Skeletal muscle cell (primary cell): ENCODE measurements around the gene ERGIC2.
"Not testable (repeated sequence)": the region's sequence is repeated elsewhere in the genome, so short reads cannot be mapped to it uniquely, and the experiment has no call there.

Experiments used
- DNase-seq: peaks from one replicate; pipeline ENCODE4 v3.0.0-alpha.2; 2010; ENCODE audit warnings: low read depth
- H3K4me3 ChIP-seq: 2 replicates; pipeline ENCODE4 v1.5.1; 2011; ENCODE audit warnings: low read depth, mild to moderate bottlenecking, control low read depth, low read length, moderate library complexity

ERGIC2 gene

DNA sequence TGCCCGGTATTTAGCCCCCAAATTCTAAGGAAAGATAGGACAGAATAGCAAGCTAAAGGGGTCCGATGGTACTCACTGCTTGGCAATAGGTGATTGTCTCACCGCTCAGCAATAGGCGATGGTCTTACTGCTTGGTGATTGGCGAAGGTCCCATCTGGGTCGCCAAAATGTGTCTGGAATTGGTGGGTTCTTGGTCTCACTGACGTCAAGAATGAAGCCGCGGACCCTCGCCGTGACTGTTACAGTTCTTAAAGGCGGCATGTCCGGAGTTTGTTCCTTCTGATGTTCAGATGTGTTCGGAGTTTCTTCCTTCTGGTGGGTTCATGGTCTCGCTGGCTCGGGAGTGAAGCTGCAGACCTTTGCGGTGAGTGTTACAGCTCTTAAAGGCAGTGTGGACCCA, 4.2 kb upstream of the ERGIC2 start:
- H3K4me3 ChIP-seq, DNase-seq: not testable (repeated sequence)

DNA sequence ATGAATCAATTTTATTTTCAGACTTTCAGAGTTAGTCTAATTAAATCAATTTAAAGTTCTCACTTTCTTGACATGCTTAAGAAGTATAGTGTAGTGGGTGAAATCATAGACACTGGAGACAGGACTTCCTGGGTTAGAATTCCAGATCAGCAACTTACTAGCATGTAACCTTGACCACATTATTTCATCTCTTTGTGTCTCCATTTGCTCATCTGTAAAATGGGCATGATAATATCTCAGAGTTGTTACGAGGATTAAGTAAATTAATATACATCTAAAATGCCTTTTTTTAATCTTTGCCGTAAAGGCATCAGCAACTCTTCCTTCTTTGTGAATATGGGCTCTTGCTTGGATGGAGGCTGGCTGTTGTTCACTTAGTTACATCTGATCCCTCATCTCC, 1.3 kb upstream of the ERGIC2 start:
- H3K4me3 ChIP-seq: no peak overlapping the region
- no peak for DNase-seq

DNA sequence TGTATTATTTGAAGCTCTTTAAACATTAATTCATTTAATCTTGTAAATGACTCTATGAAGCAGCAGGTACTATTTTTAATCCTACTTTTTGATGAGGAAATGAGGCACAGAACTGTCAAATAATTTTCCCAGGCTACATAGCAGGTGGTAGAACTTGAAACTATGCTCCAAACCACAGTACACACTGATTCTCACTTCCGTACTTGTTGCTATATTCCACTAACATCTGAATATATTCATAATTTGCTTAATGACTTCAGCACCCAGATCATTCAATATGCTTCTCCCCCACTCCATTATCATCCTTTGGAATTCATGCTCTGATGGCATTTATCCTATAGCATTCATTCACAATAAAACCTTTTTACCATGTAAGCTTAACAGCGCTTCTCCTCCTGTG, 4.9 kb downstream of the ERGIC2 start:
- DNase-seq: no peak
- no peak overlapping the region for H3K4me3 ChIP-seq

DNA sequence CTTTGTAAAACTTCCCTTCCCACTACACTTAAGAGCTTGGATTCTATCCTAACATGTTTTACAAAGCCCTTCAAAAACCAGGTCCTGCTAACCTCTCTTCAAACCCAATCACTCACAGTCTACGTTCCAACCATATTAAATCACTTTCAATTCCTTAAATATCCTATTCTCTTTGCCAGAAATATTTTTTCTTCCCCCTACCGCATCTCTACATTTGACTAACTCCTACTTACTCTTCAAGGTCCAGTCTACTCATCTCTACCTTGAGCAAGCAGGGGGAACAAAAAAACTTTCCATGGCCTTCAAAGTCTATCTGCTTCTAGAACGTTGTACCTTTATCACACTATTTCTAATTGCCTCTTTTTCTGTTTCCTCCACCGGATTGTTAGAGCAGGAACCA, 6.1 kb downstream of the ERGIC2 start:
- DNase-seq: no peak
- no peak overlapping the region for H3K4me3 ChIP-seq

DNA sequence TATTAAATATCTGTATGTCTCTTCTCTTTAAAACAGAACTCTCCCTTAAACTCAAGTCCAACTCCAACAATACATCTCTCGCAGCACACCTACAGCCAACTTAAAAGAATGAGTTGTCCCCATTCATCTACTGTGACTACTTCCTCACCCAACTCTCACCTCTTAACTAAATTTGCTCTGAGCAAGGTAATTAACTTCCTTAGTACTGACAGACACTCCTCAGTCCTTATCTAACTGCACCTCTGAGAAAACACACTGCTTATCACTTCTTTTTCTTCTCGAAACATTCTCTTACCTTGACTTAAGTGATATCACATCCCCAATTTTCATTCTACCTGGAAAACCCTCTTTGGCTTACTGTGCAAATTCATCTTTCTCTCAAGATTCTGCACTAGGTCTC, 7.0 kb downstream of the ERGIC2 start:
- H3K4me3 ChIP-seq: no peak overlapping the region

DNA sequence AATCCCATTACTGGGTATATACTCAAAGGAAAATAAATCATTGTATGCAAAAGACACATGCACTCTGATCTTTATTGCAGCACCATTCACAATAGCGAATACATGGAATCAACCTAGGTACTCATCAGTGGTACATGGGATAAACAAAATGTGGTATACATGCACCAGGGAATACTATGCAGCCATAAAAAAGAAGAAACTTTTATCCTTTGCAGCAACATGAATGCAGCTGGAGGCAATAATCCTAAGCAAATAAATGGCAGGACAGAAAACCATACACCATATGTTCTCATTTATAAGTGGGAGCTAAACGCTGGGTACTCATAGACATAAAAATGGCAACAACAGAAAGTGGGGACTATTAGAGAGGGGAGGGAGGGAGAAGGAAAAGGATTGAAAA, 15.9 kb downstream of the ERGIC2 start:
- DNase-seq: no peak
- no peak overlapping the region for H3K4me3 ChIP-seq

More for the DNA sequence above, 7.0 kb downstream of the ERGIC2 start:
- no peak for DNase-seq

DNA sequence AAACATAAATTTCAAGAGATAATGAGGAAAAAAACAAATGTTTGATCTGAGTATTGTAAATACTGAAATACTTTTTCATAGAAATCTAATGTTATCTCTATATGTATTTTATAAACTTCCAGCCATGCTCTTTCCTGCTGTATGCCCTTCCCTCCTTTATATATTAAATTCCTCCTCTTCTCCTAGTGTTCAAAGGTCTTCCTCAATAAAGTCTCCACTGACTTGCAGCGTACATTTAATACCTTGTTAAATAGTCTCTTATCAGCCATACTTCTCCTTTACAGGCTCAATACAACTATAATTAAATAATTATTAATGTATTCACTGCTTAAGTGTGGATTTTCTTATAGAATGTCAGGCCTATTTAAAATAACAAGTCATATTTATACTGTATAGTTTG, 26.0 kb downstream of the ERGIC2 start:
- H3K4me3 ChIP-seq: no peak overlapping the region
- DNase-seq: no peak

DNA sequence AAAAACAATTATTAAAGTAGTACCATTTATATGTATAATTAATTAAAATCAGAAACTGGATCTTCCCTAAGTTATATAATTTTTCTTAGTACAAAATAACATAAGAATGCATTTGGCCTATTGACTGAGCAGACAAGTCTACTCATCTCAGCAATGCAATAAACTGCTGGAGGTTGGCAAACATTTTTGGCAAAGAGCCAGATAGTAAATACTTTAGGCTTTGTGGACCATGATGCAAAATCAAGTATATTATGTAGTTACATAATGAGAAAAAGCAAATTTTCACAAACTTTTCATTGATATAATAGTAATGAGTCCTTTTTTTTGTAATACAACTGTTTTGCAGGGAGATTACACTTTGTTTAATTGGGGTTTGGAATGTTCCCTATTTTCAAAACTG, 30.9 kb downstream of the ERGIC2 start:
- peak; percentile 26 for DNase-seq

DNA sequence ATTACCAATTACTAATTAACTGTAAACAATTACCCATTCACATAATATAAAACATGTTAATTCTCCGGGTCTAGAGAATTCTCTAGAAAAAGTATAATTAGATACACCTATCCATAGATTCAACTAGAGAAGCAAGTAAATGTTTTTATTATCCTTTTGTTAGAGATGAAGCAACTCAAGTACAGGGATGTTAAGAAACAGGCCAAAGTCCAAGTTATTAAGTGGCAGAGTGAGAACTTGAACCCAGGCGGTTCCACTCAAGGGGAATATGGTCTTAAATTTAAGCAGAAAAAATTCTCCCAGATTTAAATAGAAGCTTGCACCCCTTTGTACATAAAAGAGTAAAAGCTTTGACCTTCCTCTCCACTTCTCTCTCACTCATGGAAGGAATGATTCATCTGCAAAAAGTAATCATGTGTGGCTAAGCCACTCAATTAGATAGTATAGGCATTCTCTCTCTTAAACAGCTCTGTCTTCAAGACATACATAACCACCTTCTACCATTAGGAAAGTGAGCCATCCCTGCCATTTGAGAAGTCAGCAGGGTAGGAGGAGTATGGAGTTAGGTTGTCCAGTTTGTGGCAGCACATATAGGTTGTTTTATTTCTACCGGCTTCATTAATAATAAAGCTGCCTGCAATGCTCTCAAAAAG, 34.1 kb downstream of the ERGIC2 start:
- no peak for DNase-seq
- no peak overlapping the region for H3K4me3 ChIP-seq

More for the DNA sequence above, 30.9 kb downstream of the ERGIC2 start:
- H3K4me3 ChIP-seq: no peak overlapping the region

DNA sequence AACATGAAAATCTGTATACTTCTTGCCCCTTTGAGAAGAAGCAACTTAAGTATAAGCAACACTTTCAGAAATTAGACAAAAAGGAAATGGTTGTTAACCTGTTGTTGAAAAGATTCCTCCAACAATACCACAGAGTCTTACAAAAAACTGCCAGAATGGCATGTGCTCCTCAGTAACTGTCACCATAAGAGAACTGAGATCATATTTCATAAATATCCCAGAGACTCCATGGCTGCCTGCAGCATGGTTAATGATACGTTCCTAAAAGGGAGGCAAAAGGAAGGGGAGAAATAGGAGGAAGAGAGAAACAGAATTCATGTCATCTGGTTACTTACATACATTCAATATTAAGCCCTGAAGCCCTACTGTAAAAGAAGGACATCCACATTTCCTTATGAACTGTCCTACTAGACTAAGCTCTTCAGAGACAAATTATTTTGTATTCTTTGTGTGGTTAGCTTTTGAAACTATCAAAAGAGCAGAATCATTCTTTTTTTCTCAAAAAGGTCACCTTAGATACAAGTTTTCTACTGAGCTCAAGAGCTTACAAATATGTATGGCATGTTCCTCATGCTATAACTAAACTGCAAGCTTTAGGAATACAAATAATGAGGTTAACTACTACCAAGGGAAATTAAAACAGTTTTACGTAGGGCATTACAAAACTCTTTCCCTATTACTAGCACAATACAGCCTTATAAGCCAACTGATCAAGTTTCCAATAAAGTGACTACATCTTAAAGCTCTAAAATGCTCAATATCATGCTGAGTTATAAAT, 37.8 kb downstream of the ERGIC2 start:
- no peak for DNase-seq
- H3K4me3 ChIP-seq: no peak overlapping the region

DNA sequence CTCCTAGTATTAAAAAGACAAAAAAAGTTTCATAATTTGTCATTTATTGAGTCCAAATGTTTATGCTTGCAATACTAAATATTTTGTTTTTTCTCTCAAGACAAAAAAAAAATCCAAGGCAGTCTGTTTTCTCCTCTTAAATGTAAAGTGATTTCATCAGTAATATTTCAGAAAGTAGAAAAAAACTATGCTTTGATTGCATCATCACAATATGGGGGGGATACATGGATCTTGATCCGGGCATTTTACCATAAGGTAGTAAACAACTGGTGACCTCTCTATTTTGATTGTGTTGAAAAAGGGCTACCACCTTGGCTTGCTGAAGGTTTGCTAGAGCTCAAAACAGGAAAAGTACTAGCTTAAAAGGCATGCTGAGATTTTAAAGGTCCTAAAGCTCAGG, 43.6 kb downstream of the ERGIC2 start:
- no peak overlapping the region for H3K4me3 ChIP-seq
- no peak for DNase-seq

DNA sequence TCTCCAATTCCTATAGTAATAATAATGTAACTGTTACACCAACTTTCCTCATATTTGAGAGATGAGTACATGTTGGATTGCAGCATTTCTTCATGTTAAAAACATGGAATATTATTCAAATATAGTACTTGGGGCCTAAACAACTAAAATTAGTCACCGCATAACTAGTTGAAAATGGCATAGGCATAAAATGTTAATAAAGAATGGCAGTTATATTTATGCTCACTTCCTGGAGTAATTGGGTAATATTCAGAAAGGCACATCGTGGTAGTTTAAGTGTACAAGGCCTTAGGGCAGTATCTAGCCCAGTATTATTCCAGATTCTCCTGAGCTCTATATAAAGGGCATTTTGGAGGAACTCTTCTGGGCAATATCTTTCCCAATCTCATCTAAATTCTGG, 46.0 kb downstream of the ERGIC2 start:
- DNase-seq: no peak
- no peak overlapping the region for H3K4me3 ChIP-seq

DNA sequence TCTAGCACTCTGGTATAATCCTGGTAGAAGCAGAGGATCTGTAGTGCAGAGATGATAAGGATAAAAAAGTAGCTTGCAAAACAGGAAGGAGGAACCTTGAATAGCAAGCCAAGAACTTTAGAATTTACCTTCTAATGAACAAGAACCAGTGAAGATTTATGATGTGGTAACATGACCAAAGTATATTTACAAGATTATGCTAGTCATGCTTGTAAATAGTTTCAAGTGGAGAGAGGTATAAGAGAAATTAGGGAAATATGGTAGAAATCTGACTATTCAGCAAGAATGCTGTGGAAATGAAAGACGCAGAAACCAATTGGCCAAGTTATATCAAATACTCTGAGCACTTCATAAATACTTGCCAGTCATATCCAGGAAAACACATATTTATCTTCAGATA, 47.8 kb downstream of the ERGIC2 start:
- DNase-seq: no peak
- H3K4me3 ChIP-seq: no peak overlapping the region

DNA sequence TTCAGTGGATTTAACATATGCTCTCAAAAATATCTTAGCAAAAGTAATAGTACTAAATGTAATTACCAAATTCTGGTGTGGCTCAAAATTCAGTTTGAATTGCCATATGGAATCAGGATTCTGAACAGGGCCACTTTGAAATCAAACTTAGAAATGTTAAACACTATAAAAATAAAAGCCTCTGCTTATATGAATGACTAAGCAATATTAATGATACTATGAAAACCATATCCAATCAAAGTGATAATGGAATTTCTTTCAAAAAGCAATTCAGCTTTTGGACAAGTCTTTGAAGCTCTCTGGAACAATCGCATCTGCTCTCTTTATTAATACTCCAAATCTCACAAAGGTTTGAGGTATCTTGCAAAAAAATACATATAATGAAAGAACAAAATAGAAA, 51.6 kb downstream of the ERGIC2 start:
- DNase-seq: no peak

DNA sequence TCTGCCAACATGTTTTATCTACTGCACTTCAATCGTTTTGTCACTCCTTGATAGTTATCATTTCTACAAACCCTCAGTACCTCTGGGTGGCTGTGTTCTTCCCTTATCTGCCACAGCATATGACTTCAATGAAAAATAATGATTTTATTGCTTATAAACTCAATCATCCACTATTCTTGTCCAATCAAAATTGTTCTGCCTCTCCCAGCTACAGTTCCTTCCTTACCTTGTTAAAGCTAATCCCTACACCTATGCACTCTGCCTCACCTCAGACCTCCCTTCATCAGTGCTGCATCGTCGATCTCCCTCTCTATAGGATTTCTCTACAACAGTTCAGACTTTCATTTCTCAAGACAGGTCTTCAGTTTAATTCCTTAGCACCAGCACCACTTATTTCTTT, 58.8 kb downstream of the ERGIC2 start:
- H3K4me3 ChIP-seq: no peak overlapping the region

More for the DNA sequence above, 51.6 kb downstream of the ERGIC2 start:
- no peak overlapping the region for H3K4me3 ChIP-seq

DNA sequence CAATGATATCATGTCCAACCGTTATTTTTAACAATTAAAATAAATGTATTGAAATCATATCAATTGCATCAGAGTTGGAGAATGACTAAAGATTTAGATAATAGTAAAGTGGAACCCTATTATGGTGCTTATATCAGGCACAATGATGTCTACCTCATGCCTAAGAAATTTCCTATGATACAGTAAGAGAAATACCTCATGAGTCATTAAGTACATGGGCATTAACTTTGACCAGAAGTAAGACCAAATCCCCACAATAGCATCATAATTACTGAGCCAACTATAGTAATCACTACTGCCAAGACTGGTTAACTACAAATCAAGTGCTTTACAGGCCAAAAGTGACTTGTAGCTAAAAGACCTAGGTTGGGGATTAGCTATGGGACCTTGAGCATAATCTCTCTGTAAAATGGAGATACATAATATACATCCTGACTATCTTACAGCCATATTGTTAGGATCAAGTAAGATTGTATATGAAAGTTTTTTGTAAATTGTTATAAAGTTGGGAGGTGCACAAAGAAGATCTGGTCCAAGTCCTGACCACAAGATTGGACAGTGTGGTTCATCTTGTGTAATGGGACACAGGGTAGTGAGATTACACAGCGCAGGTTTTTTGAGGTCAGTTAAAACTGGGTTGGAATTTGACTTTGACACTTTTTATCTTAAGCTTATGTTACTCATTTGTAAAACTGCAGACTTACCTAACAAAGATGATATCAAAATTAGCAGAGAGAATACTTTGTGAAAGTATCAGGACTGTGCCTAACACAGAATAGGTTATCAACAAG, 60.5 kb downstream of the ERGIC2 start:
- H3K4me3 ChIP-seq: no peak overlapping the region
- DNase-seq: peak; percentile 65

More for the DNA sequence above, 58.8 kb downstream of the ERGIC2 start:
- DNase-seq: no peak

DNA sequence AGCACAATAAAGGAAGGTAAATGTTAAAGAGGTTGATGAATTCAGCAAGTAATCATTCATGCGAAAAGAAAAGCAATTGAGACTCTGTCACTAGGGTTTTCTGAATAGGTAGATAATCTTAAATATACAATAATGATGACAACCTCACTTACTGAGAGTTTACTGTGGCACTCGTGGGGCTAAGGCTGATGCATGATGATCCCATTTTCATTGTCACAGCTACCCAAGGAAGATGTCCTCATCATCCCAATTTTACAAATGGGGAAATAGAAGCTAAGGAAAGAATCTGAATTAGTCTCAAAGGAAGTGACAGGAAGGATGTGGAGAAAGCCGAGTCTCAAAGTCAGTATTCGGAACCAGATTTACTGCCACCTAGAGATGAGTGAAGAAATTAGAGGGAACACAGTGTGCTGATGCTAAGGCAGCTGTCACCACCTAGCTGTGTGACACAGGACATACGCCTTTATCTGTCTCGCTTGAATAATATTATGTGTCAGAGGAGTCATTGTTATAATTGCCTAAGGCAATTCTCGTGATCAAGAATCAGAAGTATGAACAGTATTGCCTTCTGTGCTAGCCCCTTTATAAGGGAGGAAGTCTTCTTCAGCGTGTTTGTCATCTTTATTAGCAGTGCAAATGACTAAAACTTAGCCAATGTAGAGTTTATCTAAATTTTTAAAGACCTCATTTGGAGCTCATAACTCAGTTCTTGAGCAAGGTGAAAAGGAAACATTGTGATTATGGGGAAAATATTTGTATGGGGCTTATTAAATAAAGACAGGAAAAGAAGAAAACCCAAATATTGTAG, 63.2 kb downstream of the ERGIC2 start:
- no peak for DNase-seq
- no peak overlapping the region for H3K4me3 ChIP-seq

DNA sequence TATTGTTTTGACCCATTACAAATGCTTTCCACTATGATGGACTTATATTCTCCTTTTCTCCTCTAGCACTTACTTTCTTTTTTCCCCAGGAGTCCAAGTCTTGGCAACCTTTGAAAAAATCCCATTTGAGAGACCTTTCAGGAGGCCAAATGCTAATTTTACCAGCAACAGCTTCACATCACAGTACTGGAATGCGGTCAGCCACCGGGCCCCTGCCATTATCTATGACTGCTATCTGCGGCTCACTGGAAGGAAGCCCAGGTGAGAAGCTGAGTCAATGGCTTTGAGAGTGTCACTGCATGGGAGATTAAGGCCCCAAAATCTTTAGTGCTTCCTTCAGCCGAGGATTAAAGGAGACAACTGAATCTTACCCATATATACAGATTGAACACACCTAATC, 64.2 kb downstream of the ERGIC2 start:
- no peak overlapping the region for H3K4me3 ChIP-seq
- DNase-seq: no peak

DNA sequence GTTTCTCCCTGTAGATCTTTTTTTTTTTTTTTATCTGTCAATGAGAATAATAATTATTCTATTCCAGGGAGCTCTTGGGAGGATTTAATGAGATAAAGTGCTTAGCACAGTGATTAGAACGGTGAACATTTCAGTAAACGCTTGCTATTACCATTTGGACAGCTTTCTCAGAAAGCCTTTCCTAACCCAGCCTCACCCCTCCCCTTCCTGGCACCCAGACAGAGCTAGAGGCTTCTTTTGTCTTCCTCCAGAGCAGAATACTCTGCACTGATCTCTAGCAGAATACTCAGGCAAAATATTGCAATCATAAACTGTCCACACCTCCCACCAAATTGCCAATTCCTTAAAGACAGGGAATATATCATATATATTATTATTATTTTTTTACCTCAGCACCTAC, 66.6 kb downstream of the ERGIC2 start:
- no peak for DNase-seq
- H3K4me3 ChIP-seq: no peak overlapping the region

DNA sequence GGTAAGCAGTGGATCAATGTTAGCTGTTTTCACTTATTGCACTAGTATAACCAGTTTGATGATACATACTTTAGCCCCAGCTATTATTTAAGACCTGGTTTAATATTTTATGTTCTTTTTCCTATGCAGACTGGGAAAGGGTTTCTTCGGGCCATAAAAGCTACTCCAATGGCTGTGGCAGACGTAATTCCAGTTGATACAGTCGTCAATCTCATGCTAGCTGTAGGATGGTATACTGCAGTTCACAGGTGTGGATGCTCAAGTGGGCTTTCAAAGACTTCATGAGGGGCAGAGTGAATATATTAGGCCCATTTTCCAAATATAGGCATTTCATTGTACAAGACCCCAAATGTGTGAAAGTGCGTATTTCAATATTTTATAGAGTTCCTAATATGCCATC, 70.1 kb downstream of the ERGIC2 start:
- DNase-seq: no peak
- no peak overlapping the region for H3K4me3 ChIP-seq
